ENCODE measurements around the gene FOLR2.

The FOLR2 gene

GRCh38 chr11:72238492-72239312 is 22.1 kb downstream of the FOLR2 start:
- no peak overlapping the region for H3K4me3 ChIP-seq (ENCODE audit: low read depth, low read length)
- DNase-seq (ENCODE audit: low read depth): no peak

GRCh38 chr11:72239313-72239848 is 22.8 kb downstream of the FOLR2 start:
- DNase-seq (ENCODE audit: low read depth): no peak
- peak overlapping the region; percentile 36 for H3K4me3 ChIP-seq (ENCODE audit: low read depth, low read length)

- DNase-seq (ENCODE audit: low read depth): no peak
- H3K4me3 ChIP-seq (ENCODE audit: low read depth, low read length): peak overlapping the region; percentile 36
Observed at GRCh38 chr11:72239849-72240460, 23.4 kb downstream of the FOLR2 start.

- no peak for DNase-seq (ENCODE audit: low read depth)
- peak overlapping the region; percentile 36 for H3K4me3 ChIP-seq (ENCODE audit: low read depth, low read length)
Observed at GRCh38 chr11:72240461-72241290, 24.1 kb downstream of the FOLR2 start.

- DNase-seq (ENCODE audit: low read depth): no peak
- H3K4me3 ChIP-seq (ENCODE audit: low read depth, low read length): no peak overlapping the region
Observed at GRCh38 chr11:72241291-72241781, 24.7 kb downstream of the FOLR2 start.

- DNase-seq (ENCODE audit: low read depth): no peak
- no peak overlapping the region for H3K4me3 ChIP-seq (ENCODE audit: low read depth, low read length)
Observed at GRCh38 chr11:72242141-72242540, 25.5 kb downstream of the FOLR2 start.

GRCh38 chr11:72243173-72244059 is 26.8 kb downstream of the FOLR2 start:
- DNase-seq (ENCODE audit: low read depth): no peak
- H3K4me3 ChIP-seq (ENCODE audit: low read depth, low read length): no peak overlapping the region

- no peak for DNase-seq (ENCODE audit: low read depth)
- peak within 1 kb of the TSS; percentile 26 for H3K4me3 ChIP-seq (ENCODE audit: low read depth, low read length)
Observed at GRCh38 chr11:72244060-72244360, 27.4 kb downstream of the FOLR2 start, which contains the start of gene PHOX2A. PHOX2A (minus strand) TSS chr11:72244176; CDS start chr11:72244004, 172 bp downstream.

- DNase-seq (ENCODE audit: low read depth): no peak
- peak overlapping the region; percentile 26 for H3K4me3 ChIP-seq (ENCODE audit: low read depth, low read length)
Observed at GRCh38 chr11:72244361-72245262, 28.0 kb downstream of the FOLR2 start.

GRCh38 chr11:72245263-72245816 is 28.7 kb downstream of the FOLR2 start:
- H3K4me3 ChIP-seq (ENCODE audit: low read depth, low read length): no peak overlapping the region
- no peak for DNase-seq (ENCODE audit: low read depth)

- H3K4me3 ChIP-seq (ENCODE audit: low read depth, low read length): no peak overlapping the region
- no peak for DNase-seq (ENCODE audit: low read depth)
Observed at GRCh38 chr11:72247584-72247983, 31.0 kb downstream of the FOLR2 start.

GRCh38 chr11:72249961-72250360 is 33.4 kb downstream of the FOLR2 start:
- H3K4me3 ChIP-seq (ENCODE audit: low read depth, low read length): no peak overlapping the region
- DNase-seq (ENCODE audit: low read depth): no peak

GRCh38 chr11:72250661-72251464 is 34.3 kb downstream of the FOLR2 start:
- no peak overlapping the region for H3K4me3 ChIP-seq (ENCODE audit: low read depth, low read length)
- no peak for DNase-seq (ENCODE audit: low read depth)

- DNase-seq (ENCODE audit: low read depth): no peak
- H3K4me3 ChIP-seq (ENCODE audit: low read depth, low read length): no peak overlapping the region
Observed at GRCh38 chr11:72251614-72252013, 35.0 kb downstream of the FOLR2 start.

- H3K4me3 ChIP-seq (ENCODE audit: low read depth, low read length): no peak overlapping the region
- no peak for DNase-seq (ENCODE audit: low read depth)
Observed at GRCh38 chr11:72253392-72253791, 36.8 kb downstream of the FOLR2 start.

- no peak for DNase-seq (ENCODE audit: low read depth)
Observed at GRCh38 chr11:72254299-72254993, 37.9 kb downstream of the FOLR2 start.

More at GRCh38 chr11:72254299-72254993, 37.9 kb downstream of the FOLR2 start:
- no peak overlapping the region for H3K4me3 ChIP-seq (ENCODE audit: low read depth, low read length)
